ENCODE data around the gene LRG1. TPM values are rescaled to one million over a fixed set of nuclear protein-coding genes. Genes with fewer than 3 reads are reported as not detected.
A peak's percentile ranks its signal among the peaks of the same experiment; 100 is the strongest.

Gene LRG1
- total and polyA plus RNA-seq, 9 of the 15 experiments (the other 6 are each of a cell fraction or from before 2014, with no cell fraction given) = 1.5 to 11.9 (median 8.7) TPM

GRCh38 chr19:4555657-4556561, 16.1 kb upstream of the LRG1 start (continued):
- TF ChIP-seq ZKSCAN3 (CRISPR knock-in tag; IDR thresholded peaks at IDR 0.05) (no peak), HNRNPLL (IDR thresholded peaks at IDR 0.05; ENCODE audit: low read depth, low read length, poor library complexity, severe bottlenecking) (no peak), MCM3 (IDR thresholded peaks at IDR 0.05) (no peak), GMEB1 (CRISPR knock-in tag; IDR thresholded peaks at IDR 0.05) (no peak), ELF2 (CRISPR knock-in tag; IDR thresholded peaks at IDR 0.05) (no peak), CTBP1 (IDR thresholded peaks at IDR 0.05; ENCODE audit: borderline replicate concordance) (peak; percentile 83; the same call in 1 of the 2 replicates), ETV5 (CRISPR knock-in tag; IDR thresholded peaks at IDR 0.05; ENCODE audit: low read depth) (no peak), STAT5B (CRISPR knock-in tag; IDR thresholded peaks at IDR 0.05) (no peak), RFX5 (IDR thresholded peaks at IDR 0.05; ENCODE audit: low read depth, low read length) (no peak), ZNF217 (CRISPR knock-in tag; IDR thresholded peaks at IDR 0.05) (no peak), MBD1 (CRISPR knock-in tag; IDR thresholded peaks at IDR 0.05) (no peak), DIDO1 (tag; IDR thresholded peaks at IDR 0.05; ENCODE audit: low read depth) (no peak), BCLAF1 (IDR thresholded peaks at IDR 0.05; ENCODE audit: borderline replicate concordance in 1 of 2, control insufficient read depth in 1 of 2, low read depth in 2 of 2, low read length in 1 of 2) (no peak), UBTF (IDR thresholded peaks at IDR 0.05; ENCODE audit: borderline replicate concordance in 1 of 2, low read depth in 2 of 2, low read length in 2 of 2) (no peak), PTBP1 (IDR thresholded peaks at IDR 0.05; ENCODE audit: low read depth, low read length) (peak; percentile 99), TAF15 (IDR thresholded peaks at IDR 0.05; ENCODE audit: low read depth, low read length) (no peak), ZNF778 (CRISPR knock-in tag; IDR thresholded peaks at IDR 0.05) (no peak), SMARCC2 (IDR thresholded peaks at IDR 0.05; ENCODE audit: low read depth) (no peak), LEF1 (IDR thresholded peaks at IDR 0.05) (no peak), KAT8 (IDR thresholded peaks at IDR 0.05; ENCODE audit: low read depth) (no peak)
